Dermis blood vessel endothelial cell (primary cell): Measurements from ENCODE around the gene S100B. TPM values are rescaled to one million over a fixed set of nuclear protein-coding genes. Genes with fewer than 3 reads are reported as not detected.

Experiments
- DNase-seq: peaks from one replicate; pipeline ENCODE4 v3.0.0; 2010
- total RNA-seq: library from RNA; depleted of rRNA; stranded (reverse); fragments of >200 nt; gene quantifications from 2 replicates; pipeline ENCODE4 v1.2.3, GENCODE V29; 2014

S100B gene
- total RNA-seq, 1 donor from 2014 or later, result not detected

DNA sequence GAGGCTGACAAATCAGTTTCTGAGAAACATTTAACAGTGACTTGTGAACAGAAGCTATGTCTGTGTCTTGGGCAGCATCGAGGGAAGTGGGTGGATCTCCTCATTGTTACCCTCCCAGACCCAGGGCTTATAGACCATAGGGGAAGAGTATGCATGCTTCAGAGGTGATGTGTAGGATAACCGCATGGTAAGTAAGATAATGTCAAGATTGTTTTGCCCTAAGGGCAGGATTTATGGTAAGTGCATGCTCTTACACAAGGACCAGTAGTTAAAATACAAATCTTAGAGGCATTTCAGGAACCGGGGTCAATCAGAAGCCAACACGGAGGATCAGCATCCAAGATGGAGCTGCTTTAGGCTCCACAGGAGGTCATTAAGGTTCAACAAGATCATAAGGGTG lies 22.8 kb upstream of the S100B start:
- no peak for DNase-seq

DNA sequence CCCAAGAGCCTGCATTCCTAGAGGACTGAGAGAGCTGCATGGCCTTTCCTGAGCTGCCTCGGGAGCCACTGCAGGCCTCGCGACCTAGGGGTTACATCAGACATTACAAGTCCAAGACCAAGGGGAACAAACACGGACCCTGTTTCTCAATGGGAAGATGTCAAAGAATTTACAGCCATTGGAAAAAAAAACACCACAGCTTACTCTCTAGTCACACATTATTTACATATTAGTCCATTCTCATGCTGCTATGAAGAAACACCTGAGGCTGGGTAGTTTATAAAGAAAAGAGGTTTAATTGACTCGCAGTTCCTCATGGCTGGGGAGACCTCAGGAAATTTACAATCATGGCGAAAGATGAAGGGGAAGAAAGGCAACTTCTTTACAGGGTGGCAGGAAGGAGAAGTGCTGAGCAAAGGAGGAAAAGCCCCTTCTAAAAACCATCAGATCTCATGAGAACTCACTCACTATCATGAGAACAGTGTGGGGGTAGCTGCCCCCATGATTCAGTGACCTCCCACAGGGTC lies 22.2 kb upstream of the S100B start:
- no peak for DNase-seq

GRCh38 chr21:46626536-46626935 lies 21.7 kb upstream of the S100B start:
- no peak for DNase-seq

DNA sequence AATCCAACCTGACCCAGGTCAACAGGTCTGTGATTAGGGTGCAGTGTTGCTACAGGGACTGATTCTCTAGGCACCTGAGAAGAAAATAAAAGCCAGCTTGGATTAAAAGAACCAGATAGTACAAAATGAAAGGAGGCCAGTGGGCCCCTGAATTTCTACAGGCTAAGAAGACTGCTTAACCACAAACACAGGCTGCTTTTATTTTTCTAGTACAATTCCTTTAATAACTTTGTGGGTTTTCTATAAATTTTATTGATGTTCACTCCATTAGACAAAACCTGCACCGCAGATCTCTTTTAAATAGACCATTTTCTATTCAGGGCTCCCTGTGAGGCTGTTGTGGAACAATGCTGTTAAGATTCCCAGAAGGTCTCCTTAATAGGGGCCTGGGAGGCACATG lies 20.9 kb upstream of the S100B start:
- DNase-seq, result no peak

GRCh38 chr21:46624050-46624449 lies 19.2 kb upstream of the S100B start:
- DNase-seq, result no peak

- DNase-seq, result peak; percentile 1
Observed at GRCh38 chr21:46622226-46622625, 17.3 kb upstream of the S100B start.

- no peak for DNase-seq
Observed at GRCh38 chr21:46621457-46622182, 16.7 kb upstream of the S100B start.

DNA sequence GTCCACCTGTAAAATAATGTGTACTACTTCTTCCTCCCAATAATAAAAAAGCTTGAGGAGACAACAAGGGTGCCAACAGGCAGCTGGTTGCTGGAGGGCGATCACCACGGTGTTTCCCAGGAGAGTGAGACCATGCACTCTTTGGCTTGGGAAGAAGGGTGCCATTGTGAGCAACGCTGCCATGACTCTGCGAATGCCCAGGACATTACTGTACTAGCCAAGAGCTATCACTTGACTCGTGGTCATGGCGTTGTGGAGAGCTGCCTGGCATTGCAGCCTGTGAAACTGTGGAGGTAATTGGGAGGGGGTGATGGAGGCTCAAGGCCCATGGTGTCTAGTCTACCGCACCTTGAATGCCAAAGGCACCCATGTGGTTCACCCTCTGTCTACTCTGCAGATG lies 16.0 kb upstream of the S100B start:
- DNase-seq, result no peak

DNA sequence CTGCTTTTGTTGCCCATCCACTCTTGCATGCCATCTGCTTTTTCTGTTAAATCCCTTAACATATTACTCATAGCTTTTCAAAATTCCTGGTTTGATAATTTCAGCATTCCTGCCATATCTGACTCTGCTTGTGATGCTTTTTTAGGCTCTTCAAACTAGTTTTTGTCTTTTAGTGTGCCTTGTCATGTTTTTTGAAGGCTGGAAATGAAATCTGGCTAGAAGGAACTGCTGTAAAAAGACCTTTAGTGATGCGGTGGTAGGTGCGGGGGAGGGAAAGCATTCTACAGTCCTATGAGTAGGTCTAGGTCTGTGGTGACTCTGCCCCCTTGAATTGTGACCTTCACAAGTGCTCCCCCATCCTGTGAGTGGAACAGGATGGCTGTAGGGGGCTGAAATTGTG lies 15.0 kb upstream of the S100B start:
- DNase-seq, result no peak

- no peak for DNase-seq
Observed at GRCh38 chr21:46618738-46619379, 14.0 kb upstream of the S100B start.

DNA sequence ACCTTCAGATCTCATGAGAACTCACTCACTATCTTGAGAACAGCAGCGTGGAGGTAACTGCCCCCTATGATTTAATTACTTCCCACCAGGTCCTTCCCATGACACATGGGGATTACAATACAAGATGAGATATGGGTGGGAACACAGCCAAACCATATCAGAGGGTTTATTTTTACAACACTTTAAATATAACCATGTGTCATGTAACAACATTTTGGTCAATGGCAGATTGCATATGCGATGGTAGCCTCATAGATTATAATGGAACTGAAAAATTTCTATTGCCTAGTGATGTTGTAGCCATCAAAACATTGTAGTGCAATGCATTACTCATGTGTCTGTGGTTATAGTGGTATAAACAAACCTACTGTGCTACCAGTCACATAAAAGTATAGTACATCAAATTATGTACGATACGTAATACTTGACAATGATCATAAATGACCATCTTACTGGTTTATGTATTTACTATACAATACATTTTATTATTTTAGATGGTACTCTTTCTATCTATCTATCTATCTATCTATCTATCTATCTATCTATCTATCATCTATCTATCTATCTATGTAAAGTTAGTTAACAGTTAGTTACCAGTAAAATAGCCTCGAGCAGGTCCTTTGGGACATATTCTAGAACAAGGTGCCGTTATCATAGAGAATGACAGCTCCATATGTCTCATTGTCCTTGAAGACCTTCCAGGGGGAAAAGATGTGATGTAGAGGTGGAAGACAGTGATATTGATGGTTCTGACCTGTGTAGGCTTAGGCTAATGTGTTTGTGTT lies 12.6 kb upstream of the S100B start:
- DNase-seq, result peak; percentile 9

GRCh38 chr21:46616656-46617055 lies 11.8 kb upstream of the S100B start:
- no peak for DNase-seq

DNA sequence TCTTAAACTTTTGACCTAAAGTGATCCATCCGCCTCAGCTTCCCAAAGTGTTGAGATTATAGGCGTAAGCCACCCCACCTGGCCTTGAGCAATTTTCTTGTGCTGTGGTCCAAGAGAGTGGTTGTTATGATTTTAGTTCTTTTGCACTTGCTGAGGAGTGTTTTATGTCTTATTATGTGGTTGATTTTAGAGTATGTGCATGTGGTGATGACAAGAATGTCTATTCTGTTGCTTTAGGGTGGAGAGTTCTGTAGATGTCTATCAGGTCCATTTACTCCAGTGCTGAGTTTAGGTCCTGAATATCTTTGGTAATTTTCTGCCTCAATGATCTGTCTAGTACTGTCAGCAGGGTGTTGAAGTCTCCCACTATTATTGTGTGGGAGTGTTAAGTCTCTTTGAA lies 11.2 kb upstream of the S100B start:
- no peak for DNase-seq

- no peak for DNase-seq
Observed at GRCh38 chr21:46613391-46613790, 8.5 kb upstream of the S100B start.

GRCh38 chr21:46610018-46610701 lies 5.3 kb upstream of the S100B start:
- no peak for DNase-seq

GRCh38 chr21:46608672-46609111 lies 3.8 kb upstream of the S100B start:
- no peak for DNase-seq

- DNase-seq, result no peak
Observed at GRCh38 chr21:46607636-46608035, 2.8 kb upstream of the S100B start.

GRCh38 chr21:46606427-46606813 lies 1.5 kb upstream of the S100B start:
- DNase-seq, result no peak

DNA sequence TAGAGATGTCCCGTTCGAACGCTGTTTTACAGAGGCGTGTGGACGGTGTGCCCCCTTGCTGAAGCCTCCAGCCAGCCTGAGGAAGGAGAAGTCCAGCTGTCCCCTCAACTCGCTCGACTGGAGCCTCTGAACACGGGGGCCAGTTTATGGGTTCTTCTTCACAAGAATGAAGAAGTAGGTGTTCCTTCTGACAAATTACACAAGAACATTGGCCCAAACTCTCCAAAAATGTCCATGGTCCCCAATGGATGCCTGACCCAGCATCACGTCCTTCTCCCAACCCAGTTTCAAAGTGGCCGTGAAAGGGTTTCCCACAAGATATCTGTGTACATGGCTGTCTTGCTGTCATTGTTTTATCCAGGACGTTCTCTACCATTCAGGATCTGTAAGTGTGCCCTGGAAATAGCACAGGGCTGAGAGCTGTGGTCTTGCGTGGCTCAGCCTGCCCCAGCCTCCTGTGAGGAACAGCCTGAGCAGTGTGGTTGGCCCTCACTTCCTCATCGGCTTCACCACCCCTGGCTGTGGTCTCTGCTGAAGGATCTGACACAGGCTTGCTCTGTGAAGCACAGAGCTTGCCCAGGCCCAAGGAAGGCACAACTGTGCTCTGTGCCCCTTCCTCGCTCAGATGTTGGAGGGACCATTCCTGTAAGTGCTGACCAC lies 1.0 kb upstream of the S100B start:
- no peak for DNase-seq

- no peak for DNase-seq
Observed at GRCh38 chr21:46604329-46604974, 430 bp downstream of the S100B start.

- no peak for DNase-seq
Observed at GRCh38 chr21:46603228-46603627, 1.7 kb downstream of the S100B start.

GRCh38 chr21:46600978-46601377 lies 3.9 kb downstream of the S100B start:
- DNase-seq, result no peak
